ENCODE measurements around the gene SAYSD1.

DNA sequence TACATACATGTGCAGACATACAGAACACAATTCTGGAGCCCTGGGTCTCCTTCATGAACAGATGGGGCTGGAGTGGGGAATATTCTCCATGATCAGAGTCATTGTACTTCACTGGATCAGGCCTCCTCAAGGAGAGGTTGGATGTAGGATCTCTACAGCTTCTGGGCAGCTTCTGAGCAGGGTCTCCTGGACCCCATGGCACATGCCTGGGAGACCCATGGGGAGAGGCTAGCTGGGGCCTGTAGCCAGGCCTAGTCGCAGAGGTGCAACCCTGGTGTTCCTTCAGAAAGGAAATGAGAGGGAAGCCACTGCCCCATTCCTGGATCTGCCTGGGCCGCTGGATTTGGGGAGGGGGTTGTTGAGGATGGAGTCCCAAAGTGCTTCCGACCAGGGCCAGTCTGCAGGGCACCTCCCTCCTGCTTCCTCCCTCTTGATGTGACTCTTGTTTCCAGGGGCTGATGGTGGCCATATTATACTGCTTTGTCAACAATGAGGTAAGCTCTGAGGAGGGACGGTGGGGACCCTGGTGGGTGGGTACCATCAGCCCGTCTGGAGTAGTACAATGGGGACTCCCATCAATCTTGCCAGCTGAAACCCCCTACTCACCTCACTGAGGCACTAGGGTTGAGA, 34.6 kb downstream of the SAYSD1 start:
- no peak for TF ChIP-seq SIN3A (IDR thresholded peaks at IDR 0.05; ENCODE audit: borderline replicate concordance, insufficient read depth, low read length)
- TF ChIP-seq POLR2AphosphoS5 (IDR thresholded peaks at IDR 0.05; ENCODE audit: low read depth, low read length) = no peak
- TF ChIP-seq, protein P1, sequence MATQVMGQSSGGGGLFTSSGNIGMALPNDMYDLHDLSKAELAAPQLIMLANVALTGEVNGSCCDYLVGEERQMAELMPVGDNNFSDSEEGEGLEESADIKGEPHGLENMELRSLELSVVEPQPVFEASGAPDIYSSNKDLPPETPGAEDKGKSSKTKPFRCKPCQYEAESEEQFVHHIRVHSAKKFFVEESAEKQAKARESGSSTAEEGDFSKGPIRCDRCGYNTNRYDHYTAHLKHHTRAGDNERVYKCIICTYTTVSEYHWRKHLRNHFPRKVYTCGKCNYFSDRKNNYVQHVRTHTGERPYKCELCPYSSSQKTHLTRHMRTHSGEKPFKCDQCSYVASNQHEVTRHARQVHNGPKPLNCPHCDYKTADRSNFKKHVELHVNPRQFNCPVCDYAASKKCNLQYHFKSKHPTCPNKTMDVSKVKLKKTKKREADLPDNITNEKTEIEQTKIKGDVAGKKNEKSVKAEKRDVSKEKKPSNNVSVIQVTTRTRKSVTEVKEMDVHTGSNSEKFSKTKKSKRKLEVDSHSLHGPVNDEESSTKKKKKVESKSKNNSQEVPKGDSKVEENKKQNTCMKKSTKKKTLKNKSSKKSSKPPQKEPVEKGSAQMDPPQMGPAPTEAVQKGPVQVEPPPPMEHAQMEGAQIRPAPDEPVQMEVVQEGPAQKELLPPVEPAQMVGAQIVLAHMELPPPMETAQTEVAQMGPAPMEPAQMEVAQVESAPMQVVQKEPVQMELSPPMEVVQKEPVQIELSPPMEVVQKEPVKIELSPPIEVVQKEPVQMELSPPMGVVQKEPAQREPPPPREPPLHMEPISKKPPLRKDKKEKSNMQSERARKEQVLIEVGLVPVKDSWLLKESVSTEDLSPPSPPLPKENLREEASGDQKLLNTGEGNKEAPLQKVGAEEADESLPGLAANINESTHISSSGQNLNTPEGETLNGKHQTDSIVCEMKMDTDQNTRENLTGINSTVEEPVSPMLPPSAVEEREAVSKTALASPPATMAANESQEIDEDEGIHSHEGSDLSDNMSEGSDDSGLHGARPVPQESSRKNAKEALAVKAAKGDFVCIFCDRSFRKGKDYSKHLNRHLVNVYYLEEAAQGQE (IDR thresholded peaks at IDR 0.05; ENCODE audit: insufficient read depth in 1 of 2, low read depth in 2 of 2, low read length in 2 of 2) = no peak

All from PFSK-1 (cell line).